Measurements from ENCODE around the gene NRCAM. TPM values are rescaled to one million over a fixed set of nuclear protein-coding genes. Genes with fewer than 3 reads are reported as not detected.

Gene NRCAM
- total RNA-seq, 1 donor from 2014 or later, result 9.2 TPM

GRCh38 chr7:108335269-108335918 is 120.8 kb downstream of the NRCAM start:
- DNase-seq, result peak; percentile 52

GRCh38 chr7:108332937-108333336 is 123.3 kb downstream of the NRCAM start:
- DNase-seq, result no peak

- no peak for DNase-seq
These were observed 124.3 kb downstream of the NRCAM start for GRCh38 chr7:108331971-108332370.

- DNase-seq, result no peak
These were observed 126.0 kb downstream of the NRCAM start for GRCh38 chr7:108330227-108330626.

GRCh38 chr7:108329514-108329913 is 126.7 kb downstream of the NRCAM start:
- no peak for DNase-seq

- DNase-seq, result no peak
These were observed 128.0 kb downstream of the NRCAM start for GRCh38 chr7:108328174-108328651.

GRCh38 chr7:108327353-108327752 is 128.9 kb downstream of the NRCAM start:
- DNase-seq, result no peak

- DNase-seq, result no peak
These were observed 129.3 kb downstream of the NRCAM start for GRCh38 chr7:108326938-108327337.

- DNase-seq, result no peak
These were observed 131.9 kb downstream of the NRCAM start for GRCh38 chr7:108324053-108325038.

- no peak for DNase-seq
These were observed 133.1 kb downstream of the NRCAM start for GRCh38 chr7:108322925-108323832.

- no peak for DNase-seq
These were observed 134.2 kb downstream of the NRCAM start for GRCh38 chr7:108322046-108322445.

GRCh38 chr7:108321359-108321758 is 134.9 kb downstream of the NRCAM start:
- no peak for DNase-seq

- no peak for DNase-seq
These were observed 139.5 kb downstream of the NRCAM start for GRCh38 chr7:108316708-108317107.

- no peak for DNase-seq
These were observed 141.7 kb downstream of the NRCAM start for GRCh38 chr7:108314551-108314950.

GRCh38 chr7:108314049-108314448 is 142.2 kb downstream of the NRCAM start:
- no peak for DNase-seq

GRCh38 chr7:108313086-108313485 is 143.2 kb downstream of the NRCAM start:
- DNase-seq, result peak; percentile 64

GRCh38 chr7:108311446-108312168 is 144.6 kb downstream of the NRCAM start:
- peak; percentile 89 for DNase-seq

- DNase-seq, result peak; percentile 42
These were observed 145.9 kb downstream of the NRCAM start for GRCh38 chr7:108310351-108310750.

GRCh38 chr7:108308903-108309302 is 147.3 kb downstream of the NRCAM start:
- peak; percentile 66 for DNase-seq

- DNase-seq, result no peak
These were observed 148.0 kb downstream of the NRCAM start for GRCh38 chr7:108308276-108308675.

- DNase-seq, result no peak
These were observed 148.6 kb downstream of the NRCAM start for GRCh38 chr7:108307595-108307994.

GRCh38 chr7:108307194-108307593 is 149.0 kb downstream of the NRCAM start:
- DNase-seq, result no peak
